NCI-H1048 (cell line): ENCODE data around the gene ASPSCR1.
"Not testable (repeated sequence)": the region's sequence is repeated elsewhere in the genome, so short reads cannot be mapped to it uniquely, and the experiment has no call there.

Source experiments
- DNase-seq: peaks from one replicate; lab custom pipeline; 2025; lab: John Stamatoyannopoulos, UW

The ASPSCR1 gene

GRCh38 chr17:82024859-82025258 is 47.4 kb downstream of the ASPSCR1 start:
- DNase-seq: no peak

- DNase-seq: no peak
Observed at GRCh38 chr17:82025401-82026107, 48.1 kb downstream of the ASPSCR1 start.

GRCh38 chr17:82028246-82028645 is 50.8 kb downstream of the ASPSCR1 start:
- DNase-seq: no peak

GRCh38 chr17:82028966-82029365 is 51.5 kb downstream of the ASPSCR1 start:
- no peak for DNase-seq

- DNase-seq: no peak
Observed at GRCh38 chr17:82029391-82029790, 52.0 kb downstream of the ASPSCR1 start.

- DNase-seq: no peak
Observed at GRCh38 chr17:82029990-82030469, 52.6 kb downstream of the ASPSCR1 start.

GRCh38 chr17:82030470-82031302 is 53.3 kb downstream of the ASPSCR1 start:
- peak; percentile 42 for DNase-seq

- peak; percentile 46 for DNase-seq
Observed at GRCh38 chr17:82031303-82031884, 54.0 kb downstream of the ASPSCR1 start, which contains the start of gene RAC3. TSS of gene RAC3 (plus strand) at chr17:82031678. CDS start at chr17:82031762, 84 bp downstream.

GRCh38 chr17:82031885-82032627 is 54.6 kb downstream of the ASPSCR1 start:
- DNase-seq: peak; percentile 28

- no peak for DNase-seq
Observed at GRCh38 chr17:82033359-82034085, 56.1 kb downstream of the ASPSCR1 start.

GRCh38 chr17:82034371-82035011 is 57.1 kb downstream of the ASPSCR1 start:
- no peak for DNase-seq

- DNase-seq: no peak
Observed at GRCh38 chr17:82035488-82035887, 58.1 kb downstream of the ASPSCR1 start.

GRCh38 chr17:82035956-82036633 is 58.7 kb downstream of the ASPSCR1 start:
- no peak for DNase-seq

GRCh38 chr17:82036634-82037091 is 59.2 kb downstream of the ASPSCR1 start:
- DNase-seq: no peak

GRCh38 chr17:82037092-82037888 is 59.9 kb downstream of the ASPSCR1 start, which contains the start of gene DCXR:
TSS of gene DCXR (minus strand) at chr17:82037697. CDS start at chr17:82037682, 15 bp downstream.
- peak; percentile 92 for DNase-seq

GRCh38 chr17:82037889-82038195 is 60.4 kb downstream of the ASPSCR1 start:
- no peak for DNase-seq

GRCh38 chr17:82038796-82039409 is 61.5 kb downstream of the ASPSCR1 start:
- not testable (repeated sequence) for DNase-seq

- no peak for DNase-seq
Observed at GRCh38 chr17:82039695-82040299, 62.4 kb downstream of the ASPSCR1 start.
